HEK293 (cell line): ENCODE data around the gene KLHL22.
A peak's percentile ranks its signal among the peaks of the same experiment; 100 is the strongest.

Experiments
- CTCF ChIA-PET: fragments of 350-600 bp; formaldehyde crosslinking; extraction: SDS; loops from one replicate; lab custom pipeline; 2021; ENCODE audit warnings: antibody characterized with exemption; lab: Yijun Ruan, JAX
- POLR2A ChIA-PET: fragments of 300-600 bp; formaldehyde crosslinking; extraction: SDS; loops from one replicate; lab custom pipeline; 2020; ENCODE audit warnings: antibody characterized with exemption, inconsistent platforms; lab: Yijun Ruan, JAX
- H3K27ac ChIP-seq: fragments of 200-500 bp; sonication (Bioruptor generic); 2 replicates; pipeline ENCODE4 v1.5.1; 2014; ENCODE audit warnings: low read depth, low read length, control low read depth, inconsistent platforms; ENCODE audit errors: extremely low read depth
- H3K36me3 ChIP-seq, 2 experiments: fragments of 200-500 bp in 1 of 2; sonication (Bioruptor generic) in 1 of 2; 1 replicate in 1 of 2; 2 replicates in 1 of 2; pipeline ENCODE4 v1.5.1; 2014 to 2017; ENCODE audit warnings: inconsistent platforms in 2 of 2, low read length in 2 of 2; ENCODE audit not compliant: control insufficient read depth in 2 of 2, insufficient read depth in 1 of 2
- H3K4me1 ChIP-seq: fragments of 200-500 bp; sonication (Bioruptor generic); 2 replicates; pipeline ENCODE4 v1.5.1; 2014; ENCODE audit warnings: mild to moderate bottlenecking, low read length, inconsistent platforms; ENCODE audit not compliant: control insufficient read depth, insufficient read depth
- H3K4me3 ChIP-seq: 2 replicates; pipeline ENCODE4 v1.5.1; 2011; ENCODE audit warnings: low read depth, mild to moderate bottlenecking, control low read depth, low read length, moderate library complexity
- H3K9me3 ChIP-seq: fragments of 200-500 bp; sonication (Bioruptor generic); 2 replicates; pipeline ENCODE4 v1.5.1; 2014; ENCODE audit warnings: low read depth, low read length, inconsistent platforms; ENCODE audit not compliant: control insufficient read depth, insufficient read depth
- BCL6B ChIP-seq: fragments of 450-650 bp; formaldehyde crosslinking; IDR thresholded peaks from 2 replicates; pipeline ENCODE4 v1.5.1; 2017; ENCODE audit warnings: missing biosample characterization, missing genetic modification characterization
- FEZF1 ChIP-seq: fragments of 450-650 bp; formaldehyde crosslinking; IDR thresholded peaks from 2 replicates; pipeline ENCODE4 v1.5.1; 2016; ENCODE audit warnings: missing biosample characterization, missing genetic modification characterization
- HOXC10 ChIP-seq: sonication (generic); formaldehyde crosslinking; IDR thresholded peaks from 2 replicates; pipeline ENCODE4 v1.8.1; 2023; ENCODE audit warnings: mild to moderate bottlenecking, missing genetic modification reagents
- PRDM4 ChIP-seq: fragments of 450-650 bp; formaldehyde crosslinking; IDR thresholded peaks from 2 replicates; pipeline ENCODE4 v1.5.1; 2017; ENCODE audit warnings: missing biosample characterization, missing genetic modification characterization
- PRDM6 ChIP-seq: fragments of 450-650 bp; formaldehyde crosslinking; IDR thresholded peaks from 2 replicates; pipeline ENCODE4 v1.5.1; 2017; ENCODE audit warnings: missing biosample characterization, missing genetic modification characterization
- REPIN1 ChIP-seq: fragments of 450-650 bp; formaldehyde crosslinking; IDR thresholded peaks from 2 replicates; pipeline ENCODE4 v1.5.1; 2017; ENCODE audit warnings: missing biosample characterization, missing genetic modification characterization, low read depth
- SP2 ChIP-seq: fragments of 450-650 bp; formaldehyde crosslinking; IDR thresholded peaks from 2 replicates; pipeline ENCODE4 v1.5.1; 2016; ENCODE audit warnings: missing biosample characterization, missing genetic modification characterization
- ZBTB1 ChIP-seq: fragments of 450-650 bp; formaldehyde crosslinking; IDR thresholded peaks from 2 replicates; pipeline ENCODE4 v1.5.1; 2016; ENCODE audit warnings: missing biosample characterization, missing genetic modification characterization
- ZFHX2 ChIP-seq: fragments of 450-650 bp; formaldehyde crosslinking; conservative IDR thresholded peaks from 2 replicates; pipeline ENCODE4 v1.5.1; 2016; ENCODE audit warnings: missing biosample characterization, missing genetic modification characterization
- ZFP3 ChIP-seq: fragments of 450-650 bp; formaldehyde crosslinking; IDR thresholded peaks from 2 replicates; pipeline ENCODE4 v1.5.1; 2016; ENCODE audit warnings: low read depth, missing biosample characterization, missing genetic modification characterization
- ZFP69B ChIP-seq: fragments of 450-650 bp; formaldehyde crosslinking; IDR thresholded peaks from 2 replicates; pipeline ENCODE4 v1.5.1; 2016; ENCODE audit warnings: missing biosample characterization, missing genetic modification characterization
- ZNF10 ChIP-seq: fragments of 450-650 bp; formaldehyde crosslinking; IDR thresholded peaks from 2 replicates; pipeline ENCODE4 v1.5.1; 2017; ENCODE audit warnings: missing biosample characterization, missing genetic modification characterization
- ZNF155 ChIP-seq: fragments of 450-650 bp; formaldehyde crosslinking; IDR thresholded peaks from 2 replicates; pipeline ENCODE4 v1.5.1; 2016; ENCODE audit warnings: missing biosample characterization, missing genetic modification characterization
- ZNF202 ChIP-seq: fragments of 450-650 bp; formaldehyde crosslinking; IDR thresholded peaks from 2 replicates; pipeline ENCODE4 v1.5.1; 2016; ENCODE audit warnings: missing biosample characterization, missing genetic modification characterization, borderline replicate concordance
- ZNF266 ChIP-seq: fragments of 450-650 bp; formaldehyde crosslinking; IDR thresholded peaks from 2 replicates; pipeline ENCODE4 v1.5.1; 2016; ENCODE audit warnings: missing biosample characterization, missing genetic modification characterization, low read depth
- ZNF324 ChIP-seq: fragments of 450-650 bp; formaldehyde crosslinking; IDR thresholded peaks from 2 replicates; pipeline ENCODE4 v1.5.1; 2016; ENCODE audit warnings: missing biosample characterization, missing genetic modification characterization
- ZNF350 ChIP-seq: fragments of 450-650 bp; formaldehyde crosslinking; IDR thresholded peaks from 2 replicates; pipeline ENCODE4 v1.5.0; 2017; ENCODE audit warnings: missing biosample characterization, mild to moderate bottlenecking, missing genetic modification characterization
- ZNF366 ChIP-seq: fragments of 450-650 bp; formaldehyde crosslinking; conservative IDR thresholded peaks from 2 replicates; pipeline ENCODE4 v1.5.1; 2016; ENCODE audit warnings: missing biosample characterization, missing genetic modification characterization
- ZNF423 ChIP-seq: fragments of 450-650 bp; formaldehyde crosslinking; IDR thresholded peaks from 2 replicates; pipeline ENCODE4 v1.5.1; 2016; ENCODE audit warnings: missing biosample characterization, missing genetic modification characterization
- ZNF501 ChIP-seq: fragments of 450-650 bp; formaldehyde crosslinking; IDR thresholded peaks from 2 replicates; pipeline ENCODE4 v1.5.1; 2016; ENCODE audit warnings: missing biosample characterization, missing genetic modification characterization
- ZNF600 ChIP-seq: fragments of 450-650 bp; formaldehyde crosslinking; IDR thresholded peaks from 2 replicates; pipeline ENCODE4 v1.5.1; 2016; ENCODE audit warnings: missing biosample characterization, missing genetic modification characterization
- ZNF629 ChIP-seq: fragments of 450-650 bp; formaldehyde crosslinking; IDR thresholded peaks from 2 replicates; pipeline ENCODE4 v1.5.1; 2017; ENCODE audit warnings: missing biosample characterization, missing genetic modification characterization
- ZNF654 ChIP-seq: fragments of 450-650 bp; formaldehyde crosslinking; IDR thresholded peaks from 2 replicates; pipeline ENCODE4 v1.5.1; 2016; ENCODE audit warnings: low read depth, missing biosample characterization, missing genetic modification characterization
- ZNF76 ChIP-seq: fragments of 450-650 bp; formaldehyde crosslinking; IDR thresholded peaks from 2 replicates; pipeline ENCODE4; 2016; ENCODE audit warnings: low read depth, missing biosample characterization, missing genetic modification characterization, borderline replicate concordance
- ZXDB ChIP-seq: fragments of 450-650 bp; formaldehyde crosslinking; IDR thresholded peaks from 2 replicates; pipeline ENCODE4 v1.5.1; 2016; ENCODE audit warnings: missing biosample characterization, missing genetic modification characterization
- TF ChIP-seq, protein P1 (sequence below): fragments of 450-650 bp; formaldehyde crosslinking; IDR thresholded peaks from 2 replicates; pipeline ENCODE4 v1.5.1; 2016; ENCODE audit warnings: missing biosample characterization, missing genetic modification characterization, borderline replicate concordance
- TF ChIP-seq, protein P2 (sequence below): fragments of 450-650 bp; formaldehyde crosslinking; IDR thresholded peaks from 2 replicates; pipeline ENCODE4 v1.5.1; 2017; ENCODE audit warnings: missing biosample characterization, missing genetic modification characterization
- TF ChIP-seq, protein P3 (sequence below): fragments of 450-650 bp; formaldehyde crosslinking; IDR thresholded peaks from 2 replicates; pipeline ENCODE4 v1.5.1; 2017; ENCODE audit warnings: missing biosample characterization, missing genetic modification characterization

Gene KLHL22

DNA sequence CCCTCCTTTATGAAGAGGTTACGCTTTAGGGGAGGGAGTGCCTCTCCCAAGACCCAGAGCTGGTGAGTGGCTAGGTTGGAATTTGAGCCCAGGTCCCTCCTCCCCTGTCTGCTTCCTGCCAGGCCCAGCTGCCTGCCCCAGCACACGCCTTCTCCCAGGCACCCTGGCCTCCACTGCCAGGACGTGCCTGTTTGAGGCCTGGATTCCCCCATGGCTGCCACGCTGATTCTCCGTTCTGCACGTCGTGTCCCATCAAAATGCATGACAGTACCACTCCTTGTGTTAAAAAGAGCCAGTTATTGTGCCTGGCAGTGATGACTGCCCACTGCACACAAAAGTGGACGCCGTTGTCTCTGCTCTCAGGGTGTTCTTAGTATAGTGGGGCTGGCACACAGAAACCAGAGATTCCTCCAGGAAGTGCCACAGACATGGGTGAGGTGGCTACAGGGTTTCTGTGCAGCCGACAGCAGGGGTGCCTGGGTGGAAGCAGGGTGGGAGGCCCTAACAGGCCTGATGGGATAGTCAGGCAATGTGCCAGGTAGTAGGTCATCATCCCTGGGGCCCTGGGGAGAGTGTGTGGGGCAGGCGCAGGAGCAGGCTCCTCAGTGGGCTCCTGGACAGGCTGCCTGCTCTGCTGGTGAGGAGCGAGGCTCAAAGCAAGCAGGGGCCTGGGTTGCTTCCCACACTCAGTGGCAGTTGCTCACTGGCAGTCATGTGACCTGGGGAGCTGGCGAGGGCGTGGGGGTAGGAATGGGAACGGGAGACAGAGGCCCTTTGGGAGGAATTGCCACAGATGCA, 36.0 kb upstream of the KLHL22 start:
- peaks cover 0 to 34% of the 10 kb centered on the region in 2 experiments; a peak in 1 of 3 replicates for H3K36me3 ChIP-seq
- POLR2A ChIA-PET: interaction anchor here (0.6 to 1.8 kb wide), 6 partner anchors 9 to 27 kb away, joined by 3 to 11 read pairs (median 6); partner anchors contain the start of gene MED15
- no peak overlapping the region for H3K4me3 ChIP-seq
- peak overlapping the region; percentile 65 for H3K27ac ChIP-seq
- no peaks in the 10 kb centered on the region for H3K9me3 ChIP-seq
- CTCF ChIA-PET: interaction anchor here (0.7 to 4.2 kb wide), 6 partner anchors 16 to 54 kb away, joined by 3 to 40 read pairs (median 4); no protein-coding TSS in a partner anchor
- peaks cover 16% of the 10 kb centered on the region for H3K4me1 ChIP-seq
- no peak for TF ChIP-seq ZNF266
- TF ChIP-seq ZNF76 (tag by site-specific recombination): peak; percentile 76; the same call in 1 of the 2 replicates
- no peak for TF ChIP-seq ZNF202 (tag by site-specific recombination)
- peak; percentile 98 for TF ChIP-seq ZXDB (tag by site-specific recombination)
- TF ChIP-seq PRDM4: no peak
- TF ChIP-seq REPIN1 (tag by site-specific recombination): no peak
- peak; percentile 71 for TF ChIP-seq SP2
- no peak for TF ChIP-seq ZNF423 (tag by site-specific recombination)
- TF ChIP-seq, protein P1, sequence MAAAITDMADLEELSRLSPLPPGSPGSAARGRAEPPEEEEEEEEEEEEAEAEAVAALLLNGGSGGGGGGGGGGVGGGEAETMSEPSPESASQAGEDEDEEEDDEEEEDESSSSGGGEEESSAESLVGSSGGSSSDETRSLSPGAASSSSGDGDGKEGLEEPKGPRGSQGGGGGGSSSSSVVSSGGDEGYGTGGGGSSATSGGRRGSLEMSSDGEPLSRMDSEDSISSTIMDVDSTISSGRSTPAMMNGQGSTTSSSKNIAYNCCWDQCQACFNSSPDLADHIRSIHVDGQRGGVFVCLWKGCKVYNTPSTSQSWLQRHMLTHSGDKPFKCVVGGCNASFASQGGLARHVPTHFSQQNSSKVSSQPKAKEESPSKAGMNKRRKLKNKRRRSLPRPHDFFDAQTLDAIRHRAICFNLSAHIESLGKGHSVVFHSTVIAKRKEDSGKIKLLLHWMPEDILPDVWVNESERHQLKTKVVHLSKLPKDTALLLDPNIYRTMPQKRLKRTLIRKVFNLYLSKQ: no peak
- TF ChIP-seq ZNF324: peak; percentile 53; the same call in 1 of the 2 replicates
- peak; percentile 92 for TF ChIP-seq ZFHX2 (tag by site-specific recombination)
- no peak for TF ChIP-seq ZFP3
- no peak for TF ChIP-seq PRDM6
- TF ChIP-seq FEZF1 (tag by site-specific recombination): no peak
- TF ChIP-seq HOXC10 (CRISPR knock-in tag): no peak
- no peak for TF ChIP-seq ZNF654
- TF ChIP-seq, protein P2, sequence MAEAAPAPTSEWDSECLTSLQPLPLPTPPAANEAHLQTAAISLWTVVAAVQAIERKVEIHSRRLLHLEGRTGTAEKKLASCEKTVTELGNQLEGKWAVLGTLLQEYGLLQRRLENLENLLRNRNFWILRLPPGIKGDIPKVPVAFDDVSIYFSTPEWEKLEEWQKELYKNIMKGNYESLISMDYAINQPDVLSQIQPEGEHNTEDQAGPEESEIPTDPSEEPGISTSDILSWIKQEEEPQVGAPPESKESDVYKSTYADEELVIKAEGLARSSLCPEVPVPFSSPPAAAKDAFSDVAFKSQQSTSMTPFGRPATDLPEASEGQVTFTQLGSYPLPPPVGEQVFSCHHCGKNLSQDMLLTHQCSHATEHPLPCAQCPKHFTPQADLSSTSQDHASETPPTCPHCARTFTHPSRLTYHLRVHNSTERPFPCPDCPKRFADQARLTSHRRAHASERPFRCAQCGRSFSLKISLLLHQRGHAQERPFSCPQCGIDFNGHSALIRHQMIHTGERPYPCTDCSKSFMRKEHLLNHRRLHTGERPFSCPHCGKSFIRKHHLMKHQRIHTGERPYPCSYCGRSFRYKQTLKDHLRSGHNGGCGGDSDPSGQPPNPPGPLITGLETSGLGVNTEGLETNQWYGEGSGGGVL: peak; percentile 19; the same call in 1 of the 2 replicates
- no peak for TF ChIP-seq ZNF350 (tag by site-specific recombination)
- TF ChIP-seq, protein P3, sequence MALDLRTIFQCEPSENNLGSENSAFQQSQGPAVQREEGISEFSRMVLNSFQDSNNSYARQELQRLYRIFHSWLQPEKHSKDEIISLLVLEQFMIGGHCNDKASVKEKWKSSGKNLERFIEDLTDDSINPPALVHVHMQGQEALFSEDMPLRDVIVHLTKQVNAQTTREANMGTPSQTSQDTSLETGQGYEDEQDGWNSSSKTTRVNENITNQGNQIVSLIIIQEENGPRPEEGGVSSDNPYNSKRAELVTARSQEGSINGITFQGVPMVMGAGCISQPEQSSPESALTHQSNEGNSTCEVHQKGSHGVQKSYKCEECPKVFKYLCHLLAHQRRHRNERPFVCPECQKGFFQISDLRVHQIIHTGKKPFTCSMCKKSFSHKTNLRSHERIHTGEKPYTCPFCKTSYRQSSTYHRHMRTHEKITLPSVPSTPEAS (tag by site-specific recombination): no peak
- 0 out of 2 replicates have a peak, but pooled peaks have one; percentile 31 for TF ChIP-seq ZFP69B (tag by site-specific recombination)
- no peak for TF ChIP-seq ZNF10 (tag by site-specific recombination)
- TF ChIP-seq ZNF366 (tag by site-specific recombination): no peak
- TF ChIP-seq ZBTB1: no peak
- TF ChIP-seq ZNF629 (tag by site-specific recombination): 0 out of 2 replicates have a peak, but pooled peaks have one; percentile 10
- peak; percentile 65; the same call in 1 of the 2 replicates for TF ChIP-seq ZNF600 (tag by site-specific recombination)
- no peak for TF ChIP-seq BCL6B (tag by site-specific recombination)
- no peak for TF ChIP-seq ZNF501
- no peak for TF ChIP-seq ZNF155 (tag by site-specific recombination)
